Cerebellar cortex (tissue), 1 donor: Measurements from ENCODE around the gene STXBP4.

Experiments used
- DNase-seq: peaks from one replicate; pipeline ENCODE4 v3.0.0-alpha.2; 2015; ENCODE audit warnings: low spot score

The STXBP4 gene

GRCh38 chr17:55122114-55122513, 153.5 kb downstream of the STXBP4 start:
- no peak for DNase-seq

GRCh38 chr17:55124730-55125360, 156.3 kb downstream of the STXBP4 start:
- no peak for DNase-seq

- DNase-seq = no peak
Observed at GRCh38 chr17:55133583-55133982, 165.0 kb downstream of the STXBP4 start.

GRCh38 chr17:55134486-55135157, 166.1 kb downstream of the STXBP4 start:
- DNase-seq = no peak

GRCh38 chr17:55140809-55141208, 172.2 kb downstream of the STXBP4 start:
- DNase-seq = no peak

- DNase-seq = peak; percentile 20
Observed at GRCh38 chr17:55144518-55144917, 176.0 kb downstream of the STXBP4 start.

GRCh38 chr17:55149485-55149884, 180.9 kb downstream of the STXBP4 start:
- no peak for DNase-seq

- no peak for DNase-seq
Observed at GRCh38 chr17:55152236-55152635, 183.7 kb downstream of the STXBP4 start.

- DNase-seq = no peak
Observed at GRCh38 chr17:55154101-55154500, 185.5 kb downstream of the STXBP4 start.

- peak; percentile 77 for DNase-seq
Observed at GRCh38 chr17:55155856-55156560, 187.4 kb downstream of the STXBP4 start.

- peak; percentile 10 for DNase-seq
Observed at GRCh38 chr17:55157165-55157564, 188.6 kb downstream of the STXBP4 start.

GRCh38 chr17:55158439-55158838, 189.9 kb downstream of the STXBP4 start:
- DNase-seq = no peak

- no peak for DNase-seq
Observed at GRCh38 chr17:55159251-55159650, 190.7 kb downstream of the STXBP4 start.

GRCh38 chr17:55160501-55160900, 191.9 kb downstream of the STXBP4 start:
- no peak for DNase-seq

- no peak for DNase-seq
Observed at GRCh38 chr17:55161935-55162555, 193.5 kb downstream of the STXBP4 start.

- DNase-seq = no peak
Observed at GRCh38 chr17:55162556-55162946, 194.0 kb downstream of the STXBP4 start.

- DNase-seq = no peak
Observed at GRCh38 chr17:55163408-55163807, 194.8 kb downstream of the STXBP4 start.

- DNase-seq = no peak
Observed at GRCh38 chr17:55166506-55166905, 197.9 kb downstream of the STXBP4 start.

- no peak for DNase-seq
Observed at GRCh38 chr17:55167024-55167725, 198.6 kb downstream of the STXBP4 start.

GRCh38 chr17:55168958-55169687, 200.6 kb downstream of the STXBP4 start:
- no peak for DNase-seq

- DNase-seq = no peak
Observed at GRCh38 chr17:55171634-55172328, 203.2 kb downstream of the STXBP4 start.
